K562 (cell line): ENCODE data around the gene SLC5A2. TPM values are rescaled to one million over a fixed set of nuclear protein-coding genes. Genes with fewer than 3 reads are reported as not detected.
A peak's percentile ranks its signal among the peaks of the same experiment; 100 is the strongest.

Experiments used
- ATAC-seq: fragments of 200-7000 bp; cut with Tn5 transposase; 3 replicates; pipeline ENCODE4 v1.9.1; 2020; ENCODE audit warnings: moderate library complexity
- BruUV-seq: library from RNA; stranded (reverse); fragments of 400-500 nt; replicated peaks from 2 replicates; lab custom pipeline; 2021; lab: Mats Ljungman, UMichigan
- CTCF ChIA-PET: fragments of 300-600 bp; formaldehyde crosslinking; extraction: SDS; loops from one replicate; lab custom pipeline; 2021; ENCODE audit warnings: low intra/inter-chr PET ratio; lab: Yijun Ruan, JAX
- POLR2A ChIA-PET: fragments of 300-600, 350-650 bp; sonication (Branson Sonifier 250); formaldehyde crosslinking; extraction: SDS; loops from one replicate; lab custom pipeline; 2021; ENCODE audit warnings: antibody characterized with exemption, inconsistent platforms; lab: Yijun Ruan, JAX
- DNase-seq, 4 experiments: peaks; one replicate each; pipeline versions ENCODE4 v3.0.0 to v3.0.0-alpha.2; 2011 to 2018; ENCODE audit warnings: low spot score in 3 of 4, mixed read lengths in 3 of 4; ENCODE audit errors: extremely low read depth in 1 of 4
- FAIRE-seq: peaks from 2 replicates; lab custom pipeline; 2011; peaks lifted over from hg19 to GRCh38; lab: Jason Lieb, UNC
- H2AFZ ChIP-seq: 2 replicates; pipeline ENCODE4 v1.6.0; 2011; ENCODE audit warnings: low read depth, low read length, control low read depth, inconsistent platforms
- H3K27ac ChIP-seq: fragments of 200-600 bp; 3 replicates; pipeline ENCODE4 v1.8.0; 2011; ENCODE audit warnings: low read depth, mild to moderate bottlenecking, control low read depth, inconsistent platforms, low read length, moderate library complexity, mixed read lengths; ENCODE audit errors: extremely low read depth
- H3K27me3 ChIP-seq, 2 experiments: fragments of 300-600 bp in 1 of 2; 2 replicates in 1 of 2; 3 replicates in 1 of 2; pipeline versions ENCODE4 v1.6.0 to v1.8.0; 2011; ENCODE audit warnings: inconsistent platforms in 2 of 2, low read length in 2 of 2, mild to moderate bottlenecking in 1 of 2, mixed read lengths in 1 of 2, moderate library complexity in 1 of 2; ENCODE audit not compliant: control insufficient read depth in 2 of 2, insufficient read depth in 2 of 2
- H3K36me3 ChIP-seq: fragments of 300-600 bp; 3 replicates; pipeline ENCODE4 v1.8.0; 2011; ENCODE audit warnings: mild to moderate bottlenecking, low read length, inconsistent platforms; ENCODE audit not compliant: control insufficient read depth, insufficient read depth
- H3K4me1 ChIP-seq, 2 experiments: fragments of 200-600 bp in 1 of 2; replicated peaks in 1 of 2; 2 replicates in 1 of 2; 3 replicates in 1 of 2; pipeline versions ENCODE4 v1.5.1 to v1.8.0; 2011; ENCODE audit warnings: inconsistent platforms in 2 of 2, low read length in 2 of 2, mild to moderate bottlenecking in 1 of 2, mixed read lengths in 1 of 2, moderate library complexity in 1 of 2; ENCODE audit not compliant: control insufficient read depth in 2 of 2, insufficient read depth in 2 of 2
- H3K4me2 ChIP-seq: 2 replicates; pipeline ENCODE4 v1.6.1; 2011; ENCODE audit warnings: low read length, control low read depth, inconsistent platforms, mixed read lengths; ENCODE audit not compliant: insufficient read depth
- H3K4me3 ChIP-seq: fragments of 200-600 bp; sonication (generic), shearing (Covaris generic); 2 replicates; pipeline ENCODE4 v1.5.1; 2016; ENCODE audit warnings: control low read depth, inconsistent platforms
- H3K79me2 ChIP-seq: fragments of 200-600 bp; 3 replicates; pipeline ENCODE4 v1.8.0; 2011; ENCODE audit warnings: low read length, inconsistent platforms; ENCODE audit not compliant: control insufficient read depth, insufficient read depth
- H3K9ac ChIP-seq, 2 experiments: 2 replicates each; pipeline versions ENCODE4 v1.6.0 to v1.6.1; 2011; ENCODE audit warnings: low read depth in 2 of 2, low read length in 2 of 2, control low read depth in 1 of 2, inconsistent platforms in 1 of 2, mild to moderate bottlenecking in 1 of 2, mixed read lengths in 1 of 2; ENCODE audit not compliant: insufficient read depth in 1 of 2
- H3K9me1 ChIP-seq: one replicate; pipeline ENCODE4 v1.6.0; 2011; ENCODE audit warnings: inconsistent platforms, mild to moderate bottlenecking, low read length, moderate library complexity; ENCODE audit not compliant: control insufficient read depth, insufficient read depth
- H3K9me3 ChIP-seq: replicated peaks from 2 replicates; pipeline ENCODE4 v1.5.1; 2011; ENCODE audit warnings: low read depth, low read length, inconsistent platforms; ENCODE audit not compliant: control insufficient read depth, insufficient read depth
- H4K20me1 ChIP-seq: replicated peaks from 2 replicates; pipeline ENCODE4 v1.6.1; 2011; ENCODE audit warnings: low read length, inconsistent platforms, mixed read lengths; ENCODE audit not compliant: control insufficient read depth, insufficient read depth
- CREBBP ChIP-seq: IDR thresholded peaks from one replicate; pipeline ENCODE4 v1.6.1; 2012; ENCODE audit warnings: low read depth, mild to moderate bottlenecking, control low read depth, inconsistent platforms, low read length
- KLF13 ChIP-seq: fragments of 450-650 bp; IDR thresholded peaks from 2 replicates; pipeline ENCODE4 v1.6.1; 2016; ENCODE audit warnings: missing genetic modification characterization, low read depth, mild to moderate bottlenecking, missing compliant biosample characterization, moderate library complexity, borderline replicate concordance
- KLF16 ChIP-seq: IDR thresholded peaks from 2 replicates; pipeline ENCODE4 v1.6.1; 2016; ENCODE audit warnings: antibody characterized with exemption
- NFIC ChIP-seq: fragments of 450-650 bp; IDR thresholded peaks from 2 replicates; pipeline ENCODE4 v1.6.1; 2017; ENCODE audit warnings: mild to moderate bottlenecking, inconsistent platforms
- PHF8 ChIP-seq: fragments of 200-600 bp; sonication (generic); IDR thresholded peaks from 2 replicates; pipeline ENCODE4 v1.6.1; 2012; ENCODE audit warnings: mixed run types, mild to moderate bottlenecking, inconsistent platforms, low read length, moderate library complexity, borderline replicate concordance
- ZKSCAN1 ChIP-seq: fragments of 150-350 bp; IDR thresholded peaks from 2 replicates; pipeline ENCODE4 v1.6.1; 2016; ENCODE audit warnings: low read depth, low read length
- ZNF277 ChIP-seq: fragments of 250-450 bp; sonication (Bioruptor Pico); IDR thresholded peaks from 2 replicates; pipeline ENCODE4 v1.8.0; 2022; ENCODE audit warnings: inconsistent platforms, mild to moderate bottlenecking, moderate library complexity, borderline replicate concordance
- WGBS: fragments of 100-300 bp; shearing (Covaris generic); methylation state at CpG from one replicate; pipeline ENCODE4 v1.1.6; 2016; ENCODE audit warnings: low coverage, mixed read lengths; ENCODE audit not compliant: insufficient coverage; ENCODE audit errors: missing lambda C conversion rate; 5-methylcytosine and 5-hydroxymethylcytosine counted together
- in situ Hi-C: fragments of 300-500 bp; cut with MboI; formaldehyde crosslinking; loops from 4 replicates; pipeline ENCODE4 v1.15.0; 2018; ENCODE audit warnings: inconsistent platforms, mixed read lengths
- intact Hi-C: fragments of 100-400 bp; cut with micrococcal nuclease; formaldehyde crosslinking; loops from 2 replicates; pipeline ENCODE4 v1.14.2; 2022
- polyA plus RNA-seq, 8 experiments: library from polyadenylated mRNA; depleted of rRNA in 4 of 8; stranded (reverse) in 5 of 8; unstranded in 3 of 8; fragments of >200 nt; fragmentation: Nextera tagmentation in 2 of 8; fragmentation: Illumina TruSeq in 1 of 8; extraction: Ambion mirVana in 2 of 8; extraction: Trizol in 1 of 8; gene quantifications; 2 replicates each; pipeline versions ENCODE4 v1.2.1 to v1.2.3, GENCODE V29; 2011 to 2014; ENCODE audit warnings: inconsistent platforms in 1 of 8, missing spikeins in 1 of 8
- total RNA-seq, 7 experiments: library from RNA; depleted of rRNA in 6 of 7; stranded (reverse); fragments of >200 nt in 6 of 7; fragmentation: Illumina TruSeq in 2 of 7; extraction: Trizol in 2 of 7; gene quantifications; 2 replicates each; pipeline versions ENCODE4 v1.2.1 to v1.2.3, GENCODE V29; 2011 to 2021; ENCODE audit warnings: low replicate concordance in 1 of 7
- TF ChIP-seq, protein P1 (sequence below): fragments of 250-450 bp; sonication (Bioruptor Pico); IDR thresholded peaks from 2 replicates; pipeline ENCODE4 v1.5.0; 2021
- TF ChIP-seq, protein P2 (sequence below): sonication (generic); formaldehyde crosslinking; IDR thresholded peaks from 2 replicates; pipeline ENCODE4 v1.8.1; 2023; ENCODE audit warnings: mild to moderate bottlenecking, missing genetic modification reagents

Gene SLC5A2
- total and polyA plus RNA-seq, 9 of the 15 experiments (the other 6 are each of a cell fraction or from before 2014, with no cell fraction given) = 0.07 to 2.7 (median 2.2) TPM; not detected in 6

- peaks cover 30 to 62% of the 10 kb centered on the region in 2 experiments for H3K4me1 ChIP-seq
- H3K9me3 ChIP-seq = no peaks in the 10 kb centered on the region
- H3K4me2 ChIP-seq = no peak overlapping the region
- ATAC-seq = no peak
- no peaks in the 10 kb centered on the region for H3K27me3 ChIP-seq
- intact Hi-C loops = loop anchor here (5.0 kb wide), 1 partner anchor 47 kb away; no protein-coding TSS in a partner anchor
- TF ChIP-seq ZKSCAN1 (peak; percentile 95), NFIC (peak; percentile 7; the same call in 1 of the 2 replicates), ZNF277 (CRISPR knock-in tag) (no peak), CREBBP (no peak), PHF8 (no peak), KLF13 (tag) (no peak), KLF16 (no peak)
- TF ChIP-seq, protein P1, sequence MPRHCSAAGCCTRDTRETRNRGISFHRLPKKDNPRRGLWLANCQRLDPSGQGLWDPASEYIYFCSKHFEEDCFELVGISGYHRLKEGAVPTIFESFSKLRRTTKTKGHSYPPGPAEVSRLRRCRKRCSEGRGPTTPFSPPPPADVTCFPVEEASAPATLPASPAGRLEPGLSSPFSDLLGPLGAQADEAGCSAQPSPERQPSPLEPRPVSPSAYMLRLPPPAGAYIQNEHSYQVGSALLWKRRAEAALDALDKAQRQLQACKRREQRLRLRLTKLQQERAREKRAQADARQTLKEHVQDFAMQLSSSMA (CRISPR knock-in tag) = no peak
- TF ChIP-seq, protein P2, sequence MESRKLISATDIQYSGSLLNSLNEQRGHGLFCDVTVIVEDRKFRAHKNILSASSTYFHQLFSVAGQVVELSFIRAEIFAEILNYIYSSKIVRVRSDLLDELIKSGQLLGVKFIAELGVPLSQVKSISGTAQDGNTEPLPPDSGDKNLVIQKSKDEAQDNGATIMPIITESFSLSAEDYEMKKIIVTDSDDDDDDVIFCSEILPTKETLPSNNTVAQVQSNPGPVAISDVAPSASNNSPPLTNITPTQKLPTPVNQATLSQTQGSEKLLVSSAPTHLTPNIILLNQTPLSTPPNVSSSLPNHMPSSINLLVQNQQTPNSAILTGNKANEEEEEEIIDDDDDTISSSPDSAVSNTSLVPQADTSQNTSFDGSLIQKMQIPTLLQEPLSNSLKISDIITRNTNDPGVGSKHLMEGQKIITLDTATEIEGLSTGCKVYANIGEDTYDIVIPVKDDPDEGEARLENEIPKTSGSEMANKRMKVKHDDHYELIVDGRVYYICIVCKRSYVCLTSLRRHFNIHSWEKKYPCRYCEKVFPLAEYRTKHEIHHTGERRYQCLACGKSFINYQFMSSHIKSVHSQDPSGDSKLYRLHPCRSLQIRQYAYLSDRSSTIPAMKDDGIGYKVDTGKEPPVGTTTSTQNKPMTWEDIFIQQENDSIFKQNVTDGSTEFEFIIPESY (CRISPR knock-in tag) = no peak
- TF ChIP-seq, all 486 proteins: peak for 2
- Histone ChIP-seq H4K20me1 (no peaks in the 10 kb centered on the region), H3K4me3 (no peak overlapping the region), H3K79me2 (no peaks in the 10 kb centered on the region), H3K9ac (no peak overlapping the region), H3K27ac (no peak overlapping the region; the same call in 2 of the 3 replicates), H3K36me3 (no peaks in the 10 kb centered on the region), H2AFZ (peak overlapping the region; percentile 70; the same call in 1 of the 2 replicates), H3K9me1 (no peaks in the 10 kb centered on the region)
- WGBS = 83% methylated on average over 12 of the region's 12 CpGs
- FAIRE-seq (no peak), DNase-seq (no peak)
- no TSS peak for BruUV-seq
- in situ Hi-C loops = no loop called here
- POLR2A ChIA-PET = interaction anchor here (0.6 to 0.7 kb wide), 3 partner anchors 38 to 451 kb away, joined by 3 read pairs; no protein-coding TSS in a partner anchor
- CTCF ChIA-PET = no interaction called here
Measured at GRCh38 chr16:31474773-31475738, 7.9 kb upstream of the SLC5A2 start.
